Measurements from ENCODE around the gene DYNLT2B. TPM values are rescaled to one million over a fixed set of nuclear protein-coding genes. Genes with fewer than 3 reads are reported as not detected.
A peak's percentile ranks its signal among the peaks of the same experiment; 100 is the strongest.
"Not testable (repeated sequence)": the region's sequence is repeated elsewhere in the genome, so short reads cannot be mapped to it uniquely, and the experiment has no call there.

DYNLT2B gene
- 3.9 TPM for total RNA-seq
- long read RNA-seq, partial matches to known transcripts: 0 of 3 reads
- long read RNA-seq, other reads (novel, unspliced or antisense): 0 of 3 reads

GRCh38 chr3:196317687-196318467, at the start of gene DYNLT2B:
DYNLT2B (minus strand) TSS chr3:196318240; CDS start chr3:196318152, 88 bp downstream.
- H3K36me3 ChIP-seq: peaks cover 5% of the 10 kb centered on the region
- intact Hi-C loops (cut with micrococcal nuclease): no loop called here
- H3K27ac ChIP-seq (replicated peaks): peak within 1 kb of the TSS; percentile 97
- peak within 1 kb of the TSS; percentile 90 for H3K4me3 ChIP-seq
- no peaks in the 10 kb centered on the region for H3K9me3 ChIP-seq (replicated peaks)
- peaks cover 23% of the 10 kb centered on the region for H3K4me1 ChIP-seq
- DNase-seq: peak; percentile 89
- TF ChIP-seq CTCF (IDR thresholded peaks at IDR 0.05; ENCODE audit: borderline replicate concordance): peak; percentile 7
- no peaks in the 10 kb centered on the region for H3K27me3 ChIP-seq (ENCODE audit: low read depth)

GRCh38 chr3:196365736-196366135, 47.7 kb upstream of the DYNLT2B start:
- Histone ChIP-seq H3K9me3 (replicated peaks) (no peaks in the 10 kb centered on the region), H3K36me3 (peaks cover 60% of the 10 kb centered on the region), H3K4me1 (peaks cover 22% of the 10 kb centered on the region), H3K4me3 (no peak overlapping the region), H3K27ac (replicated peaks) (no peak overlapping the region), H3K27me3 (ENCODE audit: low read depth) (no peaks in the 10 kb centered on the region)
- TF ChIP-seq CTCF (IDR thresholded peaks at IDR 0.05; ENCODE audit: borderline replicate concordance): no peak
- intact Hi-C loops (cut with micrococcal nuclease): no loop called here
- DNase-seq: no peak

GRCh38 chr3:196360586-196360985, 42.5 kb upstream of the DYNLT2B start:
- no peak for TF ChIP-seq CTCF (IDR thresholded peaks at IDR 0.05; ENCODE audit: borderline replicate concordance)
- Histone ChIP-seq H3K4me1 (peaks cover 4% of the 10 kb centered on the region), H3K9me3 (replicated peaks) (no peaks in the 10 kb centered on the region), H3K27me3 (ENCODE audit: low read depth) (no peaks in the 10 kb centered on the region), H3K4me3 (no peak overlapping the region), H3K27ac (replicated peaks) (no peak overlapping the region), H3K36me3 (peaks cover 82% of the 10 kb centered on the region)
- intact Hi-C loops (cut with micrococcal nuclease): no loop called here
- no peak for DNase-seq

GRCh38 chr3:196358540-196358939, 40.5 kb upstream of the DYNLT2B start:
- peaks cover 91% of the 10 kb centered on the region for H3K36me3 ChIP-seq
- intact Hi-C loops (cut with micrococcal nuclease); H3K4me1 ChIP-seq; H3K9me3 ChIP-seq (replicated peaks); H3K27me3 ChIP-seq (ENCODE audit: low read depth); H3K27ac ChIP-seq (replicated peaks); DNase-seq; H3K4me3 ChIP-seq: not testable (repeated sequence)

GRCh38 chr3:196357905-196358304, 39.9 kb upstream of the DYNLT2B start:
- peaks cover 8% of the 10 kb centered on the region for H3K4me1 ChIP-seq

More at GRCh38 chr3:196357905-196358304, 39.9 kb upstream of the DYNLT2B start:
- Histone ChIP-seq H3K27me3 (ENCODE audit: low read depth) (no peaks in the 10 kb centered on the region), H3K9me3 (replicated peaks) (no peaks in the 10 kb centered on the region), H3K4me3 (no peak overlapping the region), H3K36me3 (peaks cover 86% of the 10 kb centered on the region), H3K27ac (replicated peaks) (no peak overlapping the region)
- TF ChIP-seq CTCF (IDR thresholded peaks at IDR 0.05; ENCODE audit: borderline replicate concordance): no peak
- intact Hi-C loops (cut with micrococcal nuclease): no loop called here
- DNase-seq: no peak
